Measurements from ENCODE around the gene UQCR10. TPM values are rescaled to one million over a fixed set of nuclear protein-coding genes. Genes with fewer than 3 reads are reported as not detected.

Gene UQCR10
- total RNA-seq, 1 donor from 2014 or later, result 65.8 TPM

- H3K4me1 ChIP-seq, result peaks cover 15% of the 10 kb centered on the region
- no peak for DNase-seq (ENCODE audit: extremely low spot score in 2 of 2)
- no peak overlapping the region for H3K27ac ChIP-seq
- H3K27me3 ChIP-seq, result no peaks in the 10 kb centered on the region
- peaks cover 0 to 9% of the 10 kb centered on the region in 2 donors for H3K36me3 ChIP-seq
- H3K9me3 ChIP-seq, result no peaks in the 10 kb centered on the region
- TF ChIP-seq POLR2A (IDR thresholded peaks at IDR 0.05) (no peak), POLR2AphosphoS5 (IDR thresholded peaks at IDR 0.05; ENCODE audit: insufficient read depth in 1 of 2, low read depth in 1 of 2) (no peak), CTCF (IDR thresholded peaks at IDR 0.05) (no peak)
- H3K4me3 ChIP-seq, result no peak overlapping the region
- intact Hi-C loops (cut with DNase I), result no loop called here
Observed at GRCh38 chr22:29731058-29731850, 35.9 kb upstream of the UQCR10 start.

DNA sequence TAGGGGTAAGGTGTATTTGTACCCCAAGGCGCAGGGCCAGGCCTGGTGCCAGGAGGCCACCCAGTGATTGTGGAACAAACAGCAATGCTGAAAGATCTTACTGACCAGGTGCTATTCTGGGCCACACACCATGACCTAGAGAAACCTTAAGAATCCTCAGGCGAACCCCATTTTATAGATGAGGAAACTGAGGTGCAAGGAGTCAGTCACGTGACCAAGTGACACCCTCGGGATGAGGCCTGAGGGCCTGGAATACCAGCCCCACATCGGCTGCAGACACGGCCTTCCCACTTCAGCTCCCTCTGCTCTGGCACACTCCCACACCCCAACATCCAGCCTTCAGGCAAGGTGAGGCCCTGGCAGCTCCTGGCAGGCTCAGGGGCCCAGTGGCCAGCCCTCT, 34.3 kb upstream of the UQCR10 start:
- TF ChIP-seq CTCF (IDR thresholded peaks at IDR 0.05) (no peak), POLR2A (IDR thresholded peaks at IDR 0.05) (no peak), POLR2AphosphoS5 (IDR thresholded peaks at IDR 0.05; ENCODE audit: insufficient read depth in 1 of 2, low read depth in 1 of 2) (no peak)
- Histone ChIP-seq H3K36me3 (peaks cover 0 to 9% of the 10 kb centered on the region in 2 donors), H3K4me3 (no peak overlapping the region), H3K27me3 (no peaks in the 10 kb centered on the region), H3K9me3 (no peaks in the 10 kb centered on the region), H3K4me1 (peaks cover 15% of the 10 kb centered on the region), H3K27ac (no peak overlapping the region)
- DNase-seq (ENCODE audit: extremely low spot score in 2 of 2), result no peak
- intact Hi-C loops (cut with DNase I), result no loop called here

GRCh38 chr22:29733362-29734201, 33.6 kb upstream of the UQCR10 start:
- intact Hi-C loops (cut with DNase I), result no loop called here
- TF ChIP-seq POLR2A (IDR thresholded peaks at IDR 0.05) (no peak), CTCF (IDR thresholded peaks at IDR 0.05) (no peak), POLR2AphosphoS5 (IDR thresholded peaks at IDR 0.05; ENCODE audit: insufficient read depth in 1 of 2, low read depth in 1 of 2) (no peak)
- H3K9me3 ChIP-seq, result no peaks in the 10 kb centered on the region
- no peak overlapping the region for H3K27ac ChIP-seq
- DNase-seq (ENCODE audit: extremely low spot score in 2 of 2), result no peak
- no peaks in the 10 kb centered on the region for H3K27me3 ChIP-seq
- H3K4me3 ChIP-seq, result no peak overlapping the region
- H3K36me3 ChIP-seq, result peaks cover 0 to 9% of the 10 kb centered on the region in 2 donors
- peaks cover 15% of the 10 kb centered on the region for H3K4me1 ChIP-seq

GRCh38 chr22:29734406-29734805, 32.8 kb upstream of the UQCR10 start:
- no peak overlapping the region for H3K4me3 ChIP-seq
- no peak overlapping the region for H3K27ac ChIP-seq
- no peaks in the 10 kb centered on the region for H3K27me3 ChIP-seq
- H3K4me1 ChIP-seq, result peaks cover 15% of the 10 kb centered on the region
- DNase-seq (ENCODE audit: extremely low spot score in 2 of 2), result no peak
- intact Hi-C loops (cut with DNase I), result no loop called here
- H3K9me3 ChIP-seq, result no peaks in the 10 kb centered on the region
- TF ChIP-seq POLR2A (IDR thresholded peaks at IDR 0.05) (no peak), CTCF (IDR thresholded peaks at IDR 0.05) (no peak), POLR2AphosphoS5 (IDR thresholded peaks at IDR 0.05; ENCODE audit: insufficient read depth in 1 of 2, low read depth in 1 of 2) (no peak)
- peaks cover 0 to 9% of the 10 kb centered on the region in 2 donors for H3K36me3 ChIP-seq
